KMS-11 (cell line): ENCODE data around the gene INPP5A.

Experiments used
- H2AFZ ChIP-seq: fragments of 200-600 bp; sonication (generic); 2 replicates; pipeline ENCODE4 v1.6.1; 2016; ENCODE audit warnings: antibody characterized with exemption, mixed run types, low read depth
- H3K27ac ChIP-seq: fragments of 200-600 bp; sonication (generic); 2 replicates; pipeline ENCODE4 v1.6.1; 2016; ENCODE audit warnings: mild to moderate bottlenecking, mixed run types
- H3K27me3 ChIP-seq: fragments of 200-600 bp; sonication (generic); 2 replicates; pipeline ENCODE4 v1.6.1; 2017; ENCODE audit warnings: mild to moderate bottlenecking, low read depth, mixed run types, moderate library complexity; ENCODE audit not compliant: insufficient read depth
- H3K36me3 ChIP-seq: fragments of 200-600 bp; sonication (generic); 2 replicates; pipeline ENCODE4 v1.6.1; 2017; ENCODE audit warnings: mild to moderate bottlenecking, mixed run types; ENCODE audit not compliant: insufficient read depth
- H3K4me1 ChIP-seq: fragments of 200-600 bp; sonication (generic); 2 replicates; pipeline ENCODE4 v1.6.1; 2016; ENCODE audit warnings: mild to moderate bottlenecking, low read depth, mixed run types; ENCODE audit not compliant: poor library complexity, severe bottlenecking
- H3K4me2 ChIP-seq: fragments of 200-600 bp; sonication (generic); 2 replicates; pipeline ENCODE4 v1.7.0; 2016; ENCODE audit warnings: mild to moderate bottlenecking, mixed run types
- H3K4me3 ChIP-seq: fragments of 200-600 bp; sonication (generic); IDR thresholded peaks from 2 replicates; pipeline ENCODE4 v1.6.1; 2017; ENCODE audit warnings: low read depth, low read length, mixed read lengths; ENCODE audit not compliant: insufficient read depth
- H3K79me2 ChIP-seq: fragments of 200-600 bp; sonication (generic); 2 replicates; pipeline ENCODE4 v1.6.1; 2016; ENCODE audit warnings: low read depth, mixed run types; ENCODE audit not compliant: insufficient read depth
- H3K9ac ChIP-seq: fragments of 200-600 bp; sonication (generic); 2 replicates; pipeline ENCODE4 v1.6.1; 2016; ENCODE audit warnings: mild to moderate bottlenecking, mixed run types
- H4K20me1 ChIP-seq: fragments of 200-600 bp; sonication (generic); 2 replicates; pipeline ENCODE4 v1.6.1; 2016; ENCODE audit warnings: mild to moderate bottlenecking, mixed run types; ENCODE audit not compliant: insufficient read depth
- TF ChIP-seq, protein P1 (sequence below): fragments of 200-600 bp; sonication (generic); conservative IDR thresholded peaks from 2 replicates; pipeline ENCODE4 v1.6.1; 2017; ENCODE audit warnings: low read depth, mild to moderate bottlenecking, antibody characterized with exemption, low read length, moderate library complexity, mixed read lengths

INPP5A gene

DNA sequence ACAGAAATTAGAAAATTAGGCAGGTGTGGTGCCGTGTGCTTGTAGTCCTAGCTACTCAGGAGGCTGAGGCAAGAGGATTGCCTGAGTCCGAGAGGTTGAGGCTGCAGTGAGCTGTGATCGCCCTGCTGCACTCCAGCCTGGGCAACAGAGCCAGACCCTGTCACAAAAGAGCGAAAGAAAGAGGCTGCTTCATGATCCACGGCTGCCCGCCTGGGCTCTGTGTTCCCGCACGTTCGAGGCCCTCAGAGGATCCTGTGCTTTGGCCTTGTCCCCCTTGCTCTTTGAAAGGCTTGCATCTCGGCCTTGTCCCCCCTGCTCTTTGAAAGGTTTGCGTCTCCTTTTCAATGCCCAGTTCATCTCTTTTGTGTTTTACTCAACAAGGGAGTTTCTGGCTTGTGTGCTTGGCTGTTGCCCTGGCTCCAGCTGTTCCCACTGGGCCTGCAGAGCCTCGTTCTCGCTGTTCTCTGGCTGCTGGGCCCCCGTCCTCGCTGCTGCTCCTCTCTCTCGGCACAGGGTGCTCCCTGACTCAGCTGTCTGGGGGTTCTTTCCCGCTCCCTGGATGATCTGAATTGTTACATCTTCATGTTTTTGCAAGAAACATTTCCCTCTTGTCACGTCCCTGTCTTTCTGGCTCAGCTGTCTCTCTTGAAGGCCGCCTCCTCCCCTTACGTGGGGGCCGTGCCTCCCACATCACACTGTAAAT is 45.1 kb upstream of the INPP5A start:
- Histone ChIP-seq H3K9ac (no peak overlapping the region), H4K20me1 (no peaks in the 10 kb centered on the region), H3K27me3 (peaks cover 33% of the 10 kb centered on the region), H3K4me1 (no peaks in the 10 kb centered on the region), H3K4me3 (no peak overlapping the region), H3K79me2 (no peaks in the 10 kb centered on the region), H3K4me2 (no peak overlapping the region), H3K36me3 (no peaks in the 10 kb centered on the region), H2AFZ (no peak overlapping the region), H3K27ac (no peak overlapping the region)
- TF ChIP-seq, protein P1, sequence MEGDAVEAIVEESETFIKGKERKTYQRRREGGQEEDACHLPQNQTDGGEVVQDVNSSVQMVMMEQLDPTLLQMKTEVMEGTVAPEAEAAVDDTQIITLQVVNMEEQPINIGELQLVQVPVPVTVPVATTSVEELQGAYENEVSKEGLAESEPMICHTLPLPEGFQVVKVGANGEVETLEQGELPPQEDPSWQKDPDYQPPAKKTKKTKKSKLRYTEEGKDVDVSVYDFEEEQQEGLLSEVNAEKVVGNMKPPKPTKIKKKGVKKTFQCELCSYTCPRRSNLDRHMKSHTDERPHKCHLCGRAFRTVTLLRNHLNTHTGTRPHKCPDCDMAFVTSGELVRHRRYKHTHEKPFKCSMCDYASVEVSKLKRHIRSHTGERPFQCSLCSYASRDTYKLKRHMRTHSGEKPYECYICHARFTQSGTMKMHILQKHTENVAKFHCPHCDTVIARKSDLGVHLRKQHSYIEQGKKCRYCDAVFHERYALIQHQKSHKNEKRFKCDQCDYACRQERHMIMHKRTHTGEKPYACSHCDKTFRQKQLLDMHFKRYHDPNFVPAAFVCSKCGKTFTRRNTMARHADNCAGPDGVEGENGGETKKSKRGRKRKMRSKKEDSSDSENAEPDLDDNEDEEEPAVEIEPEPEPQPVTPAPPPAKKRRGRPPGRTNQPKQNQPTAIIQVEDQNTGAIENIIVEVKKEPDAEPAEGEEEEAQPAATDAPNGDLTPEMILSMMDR = no peak

DNA sequence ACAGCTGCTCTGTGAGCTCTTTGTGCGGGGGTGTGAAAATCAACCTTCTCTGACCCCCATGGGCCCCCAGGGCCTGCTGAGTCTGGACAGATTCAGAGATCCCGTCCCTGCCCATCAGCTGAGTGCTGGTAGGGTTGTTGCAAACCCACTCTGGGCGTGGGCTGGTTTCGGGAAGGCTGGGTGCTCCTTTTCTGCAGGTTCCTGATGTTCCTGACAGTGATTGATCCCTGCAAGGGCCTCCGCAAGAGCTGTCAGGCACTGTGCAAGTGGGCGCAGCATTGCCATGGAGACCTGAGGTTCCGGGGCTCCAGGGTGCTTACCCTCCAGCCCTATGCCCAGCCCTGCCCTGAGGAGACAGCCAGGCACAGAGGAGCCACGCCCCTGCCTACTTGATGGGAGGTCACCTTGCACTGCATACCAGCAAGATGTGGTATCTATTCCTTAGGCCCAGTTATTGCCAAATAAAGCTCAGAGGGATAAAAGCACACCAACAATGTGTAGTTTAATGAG is 44.3 kb upstream of the INPP5A start:
- Histone ChIP-seq H2AFZ (no peak overlapping the region), H3K4me2 (no peak overlapping the region), H3K36me3 (no peaks in the 10 kb centered on the region), H4K20me1 (no peaks in the 10 kb centered on the region), H3K27me3 (peaks cover 32% of the 10 kb centered on the region), H3K9ac (no peak overlapping the region), H3K79me2 (no peaks in the 10 kb centered on the region), H3K4me1 (no peaks in the 10 kb centered on the region), H3K4me3 (no peak overlapping the region), H3K27ac (no peak overlapping the region)
- TF ChIP-seq, protein P1 = no peak

GRCh38 chr10:132493756-132494290 is 43.8 kb upstream of the INPP5A start:
- Histone ChIP-seq H3K36me3 (no peaks in the 10 kb centered on the region), H3K27ac (no peak overlapping the region), H3K79me2 (no peaks in the 10 kb centered on the region), H3K4me3 (no peak overlapping the region), H3K9ac (no peak overlapping the region), H2AFZ (no peak overlapping the region), H4K20me1 (no peaks in the 10 kb centered on the region), H3K27me3 (peaks cover 31% of the 10 kb centered on the region), H3K4me1 (no peaks in the 10 kb centered on the region), H3K4me2 (no peak overlapping the region)
- TF ChIP-seq, protein P1 = no peak

- Histone ChIP-seq H2AFZ (no peak overlapping the region), H3K4me3 (no peak overlapping the region), H3K27ac (no peak overlapping the region), H3K4me2 (no peak overlapping the region), H3K4me1 (no peaks in the 10 kb centered on the region), H3K27me3 (peaks cover 42% of the 10 kb centered on the region), H3K36me3 (no peaks in the 10 kb centered on the region), H4K20me1 (no peaks in the 10 kb centered on the region), H3K79me2 (no peaks in the 10 kb centered on the region), H3K9ac (no peak overlapping the region)
- TF ChIP-seq, protein P1 = no peak
These were observed 42.5 kb upstream of the INPP5A start for GRCh38 chr10:132494866-132495630.
